HG03469 (cell line): ENCODE data around the gene COMMD2.

Experiments
- ATAC-seq: cut with Tn5 transposase; IDR thresholded peaks from one replicate; pipeline ENCODE4 v1.9.1; 2021; ENCODE audit warnings: mild to moderate bottlenecking, moderate library complexity, moderate number of reproducible peaks; ENCODE audit not compliant: unreplicated experiment

The COMMD2 gene

DNA sequence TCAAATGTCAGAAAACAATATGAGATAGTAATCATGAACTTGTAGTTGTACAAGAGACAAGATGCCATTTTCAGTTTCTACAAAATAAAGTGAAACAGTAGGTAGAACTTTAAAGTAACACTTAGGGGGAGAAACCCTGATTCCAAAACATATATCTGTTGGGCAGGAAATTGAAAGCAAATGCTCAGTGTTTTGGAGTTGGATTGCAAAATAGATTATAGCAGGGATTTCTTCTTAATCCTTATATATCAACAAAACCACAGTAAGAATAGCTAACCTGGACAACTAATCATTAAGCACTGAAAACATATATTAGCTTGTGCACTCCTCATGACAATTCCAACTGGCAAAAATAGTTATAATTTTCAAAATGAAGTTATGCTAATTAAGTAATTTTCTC, 46.9 kb downstream of the COMMD2 start:
- no peak for ATAC-seq

DNA sequence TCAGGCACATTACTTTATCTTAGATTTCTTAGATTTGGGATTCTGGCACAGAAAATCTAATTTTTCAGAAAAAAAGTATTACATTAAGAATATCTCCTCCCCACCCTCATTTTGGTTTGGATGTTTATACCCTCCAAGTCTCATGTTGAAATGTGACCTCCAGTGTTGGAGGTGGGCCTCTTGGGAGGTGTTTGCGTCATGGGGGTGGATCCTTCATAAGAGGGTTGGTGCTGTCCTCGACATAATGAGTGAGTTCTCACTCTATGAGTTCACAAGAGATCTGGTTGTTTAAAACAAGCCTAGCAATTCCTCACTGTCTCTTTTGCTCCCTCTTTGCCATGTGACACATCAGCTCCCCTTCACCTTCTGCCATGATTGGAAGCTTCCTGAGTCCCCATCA, 48.8 kb downstream of the COMMD2 start:
- no peak for ATAC-seq

DNA sequence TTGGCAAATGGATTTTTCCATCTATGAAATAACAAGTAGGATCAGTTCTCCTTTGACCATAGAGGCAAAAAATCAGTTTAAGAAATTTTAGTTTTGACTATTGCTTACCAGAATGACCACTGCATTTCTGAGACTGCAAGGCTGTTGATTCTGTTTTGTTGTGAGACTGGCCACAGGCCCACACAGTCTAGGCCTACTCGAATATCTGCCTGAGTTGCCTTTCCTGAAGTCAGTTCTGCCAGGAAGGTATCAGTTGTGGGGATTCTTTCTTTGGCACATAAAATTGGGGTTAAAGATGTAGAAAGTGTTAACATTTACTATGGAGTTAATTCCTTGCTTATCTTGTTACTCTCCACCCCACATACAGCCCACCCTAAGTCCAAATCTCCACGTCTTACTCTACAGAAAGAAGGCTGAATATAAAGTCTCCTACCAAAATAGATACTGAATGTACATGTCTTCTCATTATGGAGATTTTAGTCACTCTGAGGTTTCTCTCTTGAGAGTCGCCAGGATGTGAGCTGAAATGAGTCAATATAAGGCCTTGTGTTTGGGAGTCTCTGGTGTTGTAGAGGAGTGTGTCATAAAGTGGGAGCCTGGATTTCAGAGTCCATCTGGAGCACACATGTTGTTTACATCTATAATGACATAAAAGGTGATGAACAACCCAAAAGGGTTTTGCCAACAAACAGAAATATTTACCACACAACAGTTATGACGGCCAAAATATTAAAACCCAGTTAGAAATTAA, 49.4 kb downstream of the COMMD2 start:
- no peak for ATAC-seq

- no peak for ATAC-seq
These were observed 50.3 kb downstream of the COMMD2 start for GRCh38 chr3:149701977-149702350.

- no peak for ATAC-seq
These were observed 50.9 kb downstream of the COMMD2 start for GRCh38 chr3:149701206-149701976.
